ENCODE results near the gene C1orf50.

Gene C1orf50

DNA sequence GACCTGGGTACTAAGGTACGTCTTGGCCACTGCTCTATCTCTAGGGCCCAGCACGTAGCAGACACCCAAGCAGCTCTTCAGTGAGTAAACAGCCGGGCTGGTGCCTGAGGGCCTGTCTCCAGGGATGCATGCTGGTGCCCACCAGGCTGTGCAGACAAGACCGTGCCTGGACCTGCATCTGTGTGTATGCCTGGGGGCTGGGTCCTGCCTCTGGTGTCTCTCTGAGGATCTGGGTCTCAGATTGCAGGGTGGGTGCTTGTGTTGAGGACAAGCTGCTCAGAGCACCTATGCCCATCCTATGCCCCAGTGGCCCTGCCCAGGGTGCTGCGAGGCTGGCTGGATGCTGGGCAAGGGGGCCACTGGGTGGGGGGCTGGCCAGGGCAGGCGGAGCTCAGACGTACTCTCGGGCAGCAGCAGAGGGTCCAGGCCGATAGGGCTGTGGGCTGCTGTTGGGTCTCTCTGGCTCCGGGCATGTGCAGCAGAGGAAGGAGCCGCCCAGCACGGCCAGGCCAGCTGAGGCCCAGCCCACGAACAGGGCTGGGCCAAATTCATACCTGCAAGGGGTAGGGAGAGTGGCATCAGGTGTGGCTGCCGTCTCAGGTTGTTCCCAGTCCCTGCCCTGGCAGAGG lies 31.5 kb upstream of the C1orf50 start:
- no peak overlapping the region for H3K27ac ChIP-seq (ENCODE audit: low read length)

DNA sequence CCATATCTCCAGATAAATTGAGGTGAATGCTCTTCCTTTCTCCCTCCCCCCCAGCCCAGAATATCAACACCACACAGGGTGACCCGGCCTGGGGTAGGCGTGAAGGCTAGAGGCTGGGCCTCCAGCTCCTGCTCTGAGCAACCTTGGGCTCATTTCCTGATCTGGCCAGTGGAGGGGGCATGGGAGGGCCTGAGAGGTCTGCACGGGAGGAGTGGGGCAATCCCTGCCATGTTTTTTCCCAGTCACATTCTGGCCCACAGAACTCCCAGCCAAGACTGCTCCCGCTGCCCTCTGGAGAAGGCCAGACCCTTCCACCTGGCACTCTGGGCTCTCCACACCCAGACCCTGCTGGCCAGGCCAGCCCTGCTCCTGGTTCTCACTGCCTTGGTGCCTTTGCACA lies 30.9 kb upstream of the C1orf50 start:
- TF ChIP-seq, protein P1, sequence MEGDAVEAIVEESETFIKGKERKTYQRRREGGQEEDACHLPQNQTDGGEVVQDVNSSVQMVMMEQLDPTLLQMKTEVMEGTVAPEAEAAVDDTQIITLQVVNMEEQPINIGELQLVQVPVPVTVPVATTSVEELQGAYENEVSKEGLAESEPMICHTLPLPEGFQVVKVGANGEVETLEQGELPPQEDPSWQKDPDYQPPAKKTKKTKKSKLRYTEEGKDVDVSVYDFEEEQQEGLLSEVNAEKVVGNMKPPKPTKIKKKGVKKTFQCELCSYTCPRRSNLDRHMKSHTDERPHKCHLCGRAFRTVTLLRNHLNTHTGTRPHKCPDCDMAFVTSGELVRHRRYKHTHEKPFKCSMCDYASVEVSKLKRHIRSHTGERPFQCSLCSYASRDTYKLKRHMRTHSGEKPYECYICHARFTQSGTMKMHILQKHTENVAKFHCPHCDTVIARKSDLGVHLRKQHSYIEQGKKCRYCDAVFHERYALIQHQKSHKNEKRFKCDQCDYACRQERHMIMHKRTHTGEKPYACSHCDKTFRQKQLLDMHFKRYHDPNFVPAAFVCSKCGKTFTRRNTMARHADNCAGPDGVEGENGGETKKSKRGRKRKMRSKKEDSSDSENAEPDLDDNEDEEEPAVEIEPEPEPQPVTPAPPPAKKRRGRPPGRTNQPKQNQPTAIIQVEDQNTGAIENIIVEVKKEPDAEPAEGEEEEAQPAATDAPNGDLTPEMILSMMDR (IDR thresholded peaks at IDR 0.05; ENCODE audit: low read depth, low read length): no peak
- no peak for TF ChIP-seq EZH2phosphoT487 (IDR thresholded peaks at IDR 0.05; ENCODE audit: low read depth)
- H3K27me3 ChIP-seq (ENCODE audit: low read depth, low read length): no peaks in the 10 kb centered on the region
- peaks cover 11% of the 10 kb centered on the region for H3K4me1 ChIP-seq (ENCODE audit: low read length)
- H3K9me3 ChIP-seq (ENCODE audit: insufficient read depth, low read length): no peaks in the 10 kb centered on the region
- no peak overlapping the region for H3K27ac ChIP-seq (ENCODE audit: low read length)
- H3K4me2 ChIP-seq (ENCODE audit: low read length): no peak overlapping the region
- no peak overlapping the region for H3K9ac ChIP-seq (ENCODE audit: low read length)
- H3K79me2 ChIP-seq (ENCODE audit: low read length): no peaks in the 10 kb centered on the region
- no peaks in the 10 kb centered on the region for H3K36me3 ChIP-seq (replicated peaks; ENCODE audit: low read depth, low read length)
- no peak overlapping the region for H2AFZ ChIP-seq (ENCODE audit: low read depth, low read length)
- no peaks in the 10 kb centered on the region for H4K20me1 ChIP-seq (ENCODE audit: insufficient read depth, low read length)
- no peak overlapping the region for H3K4me3 ChIP-seq (ENCODE audit: low read length)

More for the DNA sequence above, 31.5 kb upstream of the C1orf50 start:
- H3K9me3 ChIP-seq (ENCODE audit: insufficient read depth, low read length): no peaks in the 10 kb centered on the region
- H2AFZ ChIP-seq (ENCODE audit: low read depth, low read length): no peak overlapping the region
- H3K79me2 ChIP-seq (ENCODE audit: low read length): no peaks in the 10 kb centered on the region
- no peaks in the 10 kb centered on the region for H4K20me1 ChIP-seq (ENCODE audit: insufficient read depth, low read length)
- H3K27me3 ChIP-seq (ENCODE audit: low read depth, low read length): no peaks in the 10 kb centered on the region
- H3K4me1 ChIP-seq (ENCODE audit: low read length): peaks cover 16% of the 10 kb centered on the region
- H3K9ac ChIP-seq (ENCODE audit: low read length): no peak overlapping the region
- TF ChIP-seq, protein P1 (IDR thresholded peaks at IDR 0.05; ENCODE audit: low read depth, low read length): no peak
- TF ChIP-seq EZH2phosphoT487 (IDR thresholded peaks at IDR 0.05; ENCODE audit: low read depth): no peak
- H3K4me3 ChIP-seq (ENCODE audit: low read length): no peak overlapping the region
- no peak overlapping the region for H3K4me2 ChIP-seq (ENCODE audit: low read length)
- H3K36me3 ChIP-seq (replicated peaks; ENCODE audit: low read depth, low read length): no peaks in the 10 kb centered on the region

DNA sequence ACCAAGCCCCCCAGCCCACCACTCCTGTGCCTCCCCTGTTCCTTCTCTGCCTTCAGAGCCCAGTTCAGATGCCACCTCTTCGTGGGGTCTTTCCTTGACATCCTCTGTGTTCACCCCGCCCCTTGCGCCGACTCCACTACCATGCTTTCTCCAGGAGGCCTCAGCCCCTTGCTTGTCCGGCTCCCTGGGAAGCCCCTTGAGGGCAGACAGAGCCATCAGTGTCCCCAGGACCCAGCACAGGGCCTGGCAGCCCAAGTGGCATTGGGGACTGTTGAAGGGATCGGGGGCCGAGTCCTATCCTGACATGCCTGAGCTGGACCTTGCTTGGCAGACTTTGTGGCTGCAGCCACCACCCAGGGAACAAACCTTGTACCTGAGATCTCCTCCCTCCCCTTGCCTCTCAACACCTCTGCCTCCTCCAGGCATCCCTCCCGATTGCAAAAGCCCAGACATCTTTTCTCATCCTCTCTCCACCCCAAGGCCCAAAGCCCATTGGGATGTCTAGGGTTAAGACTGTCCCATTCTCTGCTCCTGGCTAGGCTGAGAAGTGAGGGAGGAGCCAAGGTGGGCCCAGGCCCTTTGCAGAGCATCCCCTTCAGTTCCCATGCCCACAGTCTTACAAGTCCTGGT lies 30.4 kb upstream of the C1orf50 start:
- no peaks in the 10 kb centered on the region for H3K9me3 ChIP-seq (ENCODE audit: insufficient read depth, low read length)
- H3K4me3 ChIP-seq (ENCODE audit: low read length): no peak overlapping the region
- H3K9ac ChIP-seq (ENCODE audit: low read length): no peak overlapping the region
- no peaks in the 10 kb centered on the region for H4K20me1 ChIP-seq (ENCODE audit: insufficient read depth, low read length)
- no peaks in the 10 kb centered on the region for H3K27me3 ChIP-seq (ENCODE audit: low read depth, low read length)
- H3K4me1 ChIP-seq (ENCODE audit: low read length): peaks cover 7% of the 10 kb centered on the region
- peak overlapping the region; percentile 64; the same call in 1 of the 2 replicates for H2AFZ ChIP-seq (ENCODE audit: low read depth, low read length)
- no peaks in the 10 kb centered on the region for H3K36me3 ChIP-seq (replicated peaks; ENCODE audit: low read depth, low read length)
- H3K4me2 ChIP-seq (ENCODE audit: low read length): peak overlapping the region; percentile 32; the same call in 1 of the 2 replicates
- H3K27ac ChIP-seq (ENCODE audit: low read length): no peak overlapping the region
- no peaks in the 10 kb centered on the region for H3K79me2 ChIP-seq (ENCODE audit: low read length)
- TF ChIP-seq, protein P1 (IDR thresholded peaks at IDR 0.05; ENCODE audit: low read depth, low read length): no peak
- TF ChIP-seq EZH2phosphoT487 (IDR thresholded peaks at IDR 0.05; ENCODE audit: low read depth): no peak

DNA sequence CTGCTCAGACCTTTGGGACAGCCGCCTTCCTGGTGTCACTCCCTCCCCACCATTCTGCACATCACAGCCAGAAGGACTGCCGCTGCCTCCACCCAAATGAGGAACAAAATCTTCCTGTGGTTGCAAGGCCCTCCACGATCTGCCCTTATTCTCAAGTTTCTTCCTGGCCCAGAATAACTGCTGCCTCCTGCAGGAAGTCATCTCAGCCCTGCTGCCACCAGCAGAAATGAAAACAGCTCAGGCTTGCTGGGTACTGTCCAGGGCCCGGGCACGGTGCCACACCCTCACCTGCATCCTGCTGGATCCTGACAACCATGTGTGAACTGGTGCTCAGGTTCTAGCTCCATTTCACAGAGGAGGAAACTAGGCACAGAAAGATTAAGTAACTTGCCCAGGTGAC lies 29.8 kb upstream of the C1orf50 start:
- peaks cover 7% of the 10 kb centered on the region for H3K4me1 ChIP-seq (ENCODE audit: low read length)
- no peaks in the 10 kb centered on the region for H3K9me3 ChIP-seq (ENCODE audit: insufficient read depth, low read length)
- H3K9ac ChIP-seq (ENCODE audit: low read length): no peak overlapping the region
- no peaks in the 10 kb centered on the region for H3K36me3 ChIP-seq (replicated peaks; ENCODE audit: low read depth, low read length)
- H4K20me1 ChIP-seq (ENCODE audit: insufficient read depth, low read length): no peaks in the 10 kb centered on the region
- no peaks in the 10 kb centered on the region for H3K79me2 ChIP-seq (ENCODE audit: low read length)
- no peak overlapping the region for H3K4me3 ChIP-seq (ENCODE audit: low read length)
- TF ChIP-seq, protein P1 (IDR thresholded peaks at IDR 0.05; ENCODE audit: low read depth, low read length): peak; percentile 19; the same call in 1 of the 2 replicates
- no peak for TF ChIP-seq EZH2phosphoT487 (IDR thresholded peaks at IDR 0.05; ENCODE audit: low read depth)
- peak overlapping the region; percentile 64 for H2AFZ ChIP-seq (ENCODE audit: low read depth, low read length)
- no peak overlapping the region for H3K27ac ChIP-seq (ENCODE audit: low read length)
- H3K27me3 ChIP-seq (ENCODE audit: low read depth, low read length): no peaks in the 10 kb centered on the region
- peak overlapping the region; percentile 32; the same call in 1 of the 2 replicates for H3K4me2 ChIP-seq (ENCODE audit: low read length)

Data from OCI-LY3 (cell line).